GM10847 (cell line): ENCODE measurements around the gene SNTN.

Source experiments
- POLR2A ChIP-seq: IDR thresholded peaks from 2 replicates; pipeline ENCODE4 v1.6.1; 2011; ENCODE audit not compliant: insufficient read length; ENCODE audit errors: extremely low read depth

Gene SNTN

DNA sequence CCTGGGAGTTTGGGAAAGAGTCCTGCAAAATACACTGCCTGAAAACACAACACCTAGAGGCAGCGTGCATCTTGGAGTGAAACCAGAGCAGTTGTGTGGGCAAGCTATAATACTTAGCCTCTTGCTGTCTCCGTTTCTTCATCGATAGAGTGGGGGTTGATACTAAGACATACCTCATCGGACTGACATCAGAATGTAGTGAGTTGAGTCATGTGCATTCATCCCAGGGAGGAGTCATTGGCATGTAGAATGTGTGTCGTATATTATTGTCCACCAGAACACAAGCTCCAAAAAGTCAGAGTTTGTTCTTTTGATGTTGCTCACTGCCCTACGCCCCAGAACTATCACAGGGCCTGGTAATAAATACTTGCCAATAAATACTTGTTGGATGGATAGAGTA lies 4.3 kb downstream of the SNTN start:
- no peak for TF ChIP-seq POLR2A

DNA sequence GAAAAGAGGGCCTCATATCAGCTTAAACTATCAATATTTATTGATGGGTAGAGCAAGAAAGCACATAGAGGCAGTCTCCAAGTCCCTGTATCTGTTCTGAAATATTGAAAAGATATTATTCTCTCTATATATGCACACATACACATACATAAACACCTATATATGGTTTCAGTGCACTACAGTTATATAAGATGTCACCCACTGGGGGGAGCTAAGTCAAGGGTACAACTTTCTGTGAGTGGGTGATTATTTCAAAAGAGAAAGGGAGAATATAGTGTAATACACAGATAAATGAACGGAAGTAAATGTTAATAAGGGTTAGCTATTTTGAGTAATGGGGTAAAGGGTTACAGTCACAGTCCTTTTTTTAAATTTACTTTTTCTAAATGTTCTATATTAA lies 8.8 kb downstream of the SNTN start:
- TF ChIP-seq POLR2A: no peak

DNA sequence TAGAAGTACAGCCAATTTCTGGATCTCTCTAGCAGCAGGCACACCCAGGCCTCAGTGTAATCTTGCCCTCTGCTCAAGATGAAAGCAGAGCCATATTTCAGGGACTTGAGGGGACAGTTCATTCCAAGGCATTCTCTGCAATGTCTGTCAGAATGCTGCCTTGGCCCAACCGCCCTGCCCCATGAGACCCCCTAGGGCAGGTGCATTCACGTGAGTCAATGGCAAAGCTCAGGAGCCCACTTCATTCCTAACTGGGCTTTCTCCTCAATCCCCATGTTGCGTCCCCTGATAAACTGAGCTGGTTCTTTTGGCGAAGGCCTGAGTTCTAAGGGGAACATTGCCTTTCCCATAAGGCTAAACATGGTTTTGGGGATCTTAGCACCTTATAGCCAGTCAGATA lies 9.5 kb downstream of the SNTN start:
- no peak for TF ChIP-seq POLR2A

DNA sequence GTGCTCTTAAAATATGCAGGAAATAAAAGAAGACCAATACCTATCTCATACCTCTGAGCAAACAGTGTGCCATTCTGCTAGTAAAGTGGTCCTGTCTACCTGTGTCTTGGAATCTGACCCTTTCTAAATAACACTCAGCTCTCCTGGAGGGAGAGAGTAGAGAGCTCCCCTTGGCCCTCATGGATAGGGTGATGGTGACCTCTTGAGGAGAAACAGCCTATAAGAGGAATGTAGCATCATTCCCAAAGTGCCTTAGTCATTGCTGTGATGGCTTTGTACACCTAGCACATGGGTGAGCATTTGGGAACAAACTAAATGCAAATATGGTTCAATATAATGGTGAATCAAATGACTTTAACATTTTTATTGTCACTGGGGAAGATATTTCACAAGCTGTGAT lies 10.0 kb downstream of the SNTN start:
- no peak for TF ChIP-seq POLR2A

DNA sequence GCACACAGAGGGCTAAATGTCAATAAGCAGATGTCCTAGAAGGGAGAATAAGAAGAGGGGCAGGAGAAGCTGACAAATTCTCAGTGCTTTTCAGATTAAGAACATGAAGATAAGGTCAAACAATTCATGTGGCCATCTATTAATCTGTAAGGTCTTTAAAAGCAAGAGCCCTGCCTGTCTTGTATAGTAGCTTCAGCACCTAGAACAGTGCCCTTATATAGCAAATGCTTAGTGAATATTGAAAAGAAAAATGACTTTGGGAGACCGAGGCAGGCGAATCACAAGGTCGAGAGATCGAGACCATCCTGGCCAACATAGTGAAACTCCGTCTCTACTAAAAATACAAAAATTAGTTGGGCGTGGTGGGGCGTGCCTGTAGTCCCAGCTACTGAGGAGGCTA lies 18.1 kb downstream of the SNTN start:
- TF ChIP-seq POLR2A: no peak

DNA sequence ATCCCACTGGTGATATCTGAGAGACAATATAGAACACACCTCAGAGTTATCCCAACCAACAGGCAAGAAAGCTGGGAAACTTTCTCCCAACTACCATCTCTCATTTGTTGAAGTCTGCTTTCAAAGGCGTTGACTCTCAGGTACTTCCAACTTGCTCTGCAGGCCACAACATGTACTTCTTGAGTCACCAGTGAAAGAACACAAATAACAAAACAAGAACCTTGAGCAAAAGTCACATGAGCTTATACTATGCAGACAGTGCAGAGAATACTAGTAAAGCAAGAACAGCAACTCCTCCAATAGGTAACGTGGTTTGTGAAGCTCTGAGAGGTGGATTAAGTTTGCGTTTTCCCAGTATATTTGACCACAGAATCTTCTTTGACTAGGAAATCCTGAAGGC lies 20.6 kb downstream of the SNTN start:
- no peak for TF ChIP-seq POLR2A

DNA sequence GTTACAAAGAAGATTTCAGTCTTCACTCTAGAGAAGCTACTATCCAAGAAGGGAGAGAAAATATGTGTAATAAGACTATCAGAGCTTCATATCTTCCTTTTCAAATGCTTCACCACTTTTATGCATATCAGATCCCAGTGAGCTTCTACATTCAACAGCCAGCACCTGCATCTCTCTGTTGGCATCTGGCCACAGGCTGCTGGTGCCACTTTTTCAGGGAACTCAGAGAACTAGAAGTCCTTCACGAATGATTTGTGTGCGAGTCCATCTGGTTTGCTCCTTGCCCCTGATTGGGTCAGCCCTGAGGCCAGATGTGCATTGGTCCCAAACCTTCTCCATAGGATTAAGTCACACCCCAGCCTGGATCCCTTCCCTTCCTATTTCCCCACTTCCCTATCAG lies 22.1 kb downstream of the SNTN start:
- no peak for TF ChIP-seq POLR2A

DNA sequence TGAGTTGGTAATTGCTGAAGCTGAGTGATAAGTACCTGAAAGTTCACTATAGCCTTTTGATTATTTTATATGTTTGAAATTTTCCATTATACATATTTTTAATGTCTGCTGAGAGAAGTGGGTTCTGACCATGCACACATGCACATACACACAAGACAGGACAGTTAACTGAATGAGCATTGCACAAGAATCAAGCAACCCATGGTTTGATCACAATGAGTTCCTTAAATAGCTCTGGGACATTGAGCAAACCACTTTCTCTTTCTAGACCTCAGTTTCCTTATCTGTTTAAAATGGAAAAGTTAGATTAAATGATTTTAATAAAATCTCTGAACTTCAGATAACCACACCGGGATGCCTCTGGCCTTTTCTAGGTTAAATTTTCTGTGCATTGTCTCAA lies 26.7 kb downstream of the SNTN start:
- TF ChIP-seq POLR2A: no peak

DNA sequence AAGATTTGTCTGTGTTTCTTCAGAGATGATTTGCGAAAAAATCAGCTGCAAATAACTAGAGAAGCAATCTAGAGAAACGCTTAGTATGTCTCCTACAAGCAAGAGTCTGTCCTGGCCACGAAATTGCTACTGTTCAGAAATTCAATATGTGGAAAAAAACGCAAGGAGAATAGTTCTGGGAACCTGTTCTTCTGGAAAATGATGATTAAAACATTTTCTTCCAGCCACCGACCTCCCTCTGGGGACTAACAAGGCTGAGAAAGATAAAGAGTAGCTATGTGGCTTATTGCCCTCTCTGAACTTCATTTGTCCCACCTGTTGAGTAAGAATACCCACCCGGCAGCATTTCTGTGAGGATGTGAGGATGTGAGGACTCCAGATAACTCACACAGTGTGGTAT lies 31.6 kb downstream of the SNTN start:
- TF ChIP-seq POLR2A: no peak

DNA sequence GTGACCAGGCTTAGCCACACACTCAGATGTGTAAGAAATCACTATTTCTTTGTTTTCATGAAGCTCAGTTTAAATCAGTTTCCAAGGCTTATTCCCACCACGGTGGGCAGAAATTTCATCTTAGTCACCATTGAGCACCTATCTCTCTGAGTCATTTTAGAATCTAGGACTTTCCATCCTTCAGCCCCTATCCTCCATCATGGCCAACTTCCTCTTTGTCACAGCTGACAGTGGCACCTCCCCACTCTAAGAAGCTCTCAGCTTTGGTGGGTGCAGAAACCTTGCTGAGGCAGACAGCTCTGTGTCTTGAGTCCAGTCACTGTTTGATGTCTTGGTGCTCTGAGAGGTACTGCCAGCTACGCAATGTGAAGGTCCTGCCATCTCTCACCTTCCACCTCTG lies 32.9 kb downstream of the SNTN start:
- TF ChIP-seq POLR2A: no peak

DNA sequence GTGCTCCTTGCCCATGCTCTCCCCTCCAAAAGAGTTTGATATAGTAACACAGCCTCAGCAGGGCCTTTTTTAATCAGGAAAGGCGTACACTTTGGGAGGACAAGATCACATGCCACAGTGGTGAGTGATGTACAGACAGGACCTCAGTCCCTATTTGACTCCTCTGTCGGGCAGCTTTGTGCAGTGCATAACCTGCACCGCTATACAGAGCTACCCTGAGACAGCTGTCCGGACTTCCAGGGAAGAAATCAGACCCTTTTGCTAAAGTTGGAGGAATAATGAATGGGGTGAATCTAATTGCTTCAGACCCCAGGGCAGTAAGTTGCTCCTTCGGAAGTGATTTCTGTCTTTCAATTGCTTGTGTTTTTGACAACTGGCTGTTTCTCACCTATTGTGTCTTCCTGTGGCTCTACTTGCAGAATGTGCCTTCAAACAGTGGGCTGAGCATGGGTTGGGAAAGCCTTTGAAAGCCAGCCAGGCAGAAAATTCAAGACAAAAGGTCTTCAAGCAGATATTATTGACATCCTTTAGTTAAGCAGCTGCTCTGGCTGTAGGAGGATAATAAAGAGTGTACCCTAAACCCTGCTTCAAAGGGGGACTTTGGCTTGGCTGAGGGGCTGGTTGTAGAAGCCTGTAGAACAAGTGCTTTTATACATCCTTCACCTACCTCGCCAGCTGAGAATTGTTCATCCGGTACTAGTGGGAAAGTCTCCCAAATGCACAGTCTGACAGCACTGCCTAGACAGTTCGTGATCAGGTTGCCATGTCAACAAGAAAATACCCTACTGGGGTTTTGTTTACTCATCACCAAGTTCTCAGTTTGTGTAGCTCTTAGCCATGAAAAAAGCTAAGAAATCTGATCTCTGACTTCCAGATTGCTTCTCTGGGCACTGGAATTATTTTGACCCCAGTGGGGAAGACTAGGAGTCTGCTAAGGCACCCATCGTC lies 35.1 kb downstream of the SNTN start:
- no peak for TF ChIP-seq POLR2A

DNA sequence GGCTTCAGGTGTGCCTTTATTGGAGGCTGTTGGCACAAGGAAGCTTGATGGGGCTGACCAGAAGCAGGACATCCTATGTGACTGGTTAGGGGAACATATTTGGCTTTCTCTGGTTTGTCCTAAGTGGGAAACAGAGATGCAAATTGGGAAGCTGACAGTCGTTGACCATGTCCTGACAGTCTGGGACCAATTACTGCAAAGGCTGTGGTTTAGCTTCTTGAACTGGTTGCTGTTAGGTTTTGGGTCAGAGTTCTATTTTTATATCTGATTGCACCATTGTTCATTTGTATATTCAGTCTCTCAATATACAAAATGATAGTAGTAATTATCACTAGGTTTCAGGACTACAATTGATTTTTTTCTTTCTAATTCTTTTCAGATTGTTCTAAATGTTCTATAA lies 36.8 kb downstream of the SNTN start:
- no peak for TF ChIP-seq POLR2A

DNA sequence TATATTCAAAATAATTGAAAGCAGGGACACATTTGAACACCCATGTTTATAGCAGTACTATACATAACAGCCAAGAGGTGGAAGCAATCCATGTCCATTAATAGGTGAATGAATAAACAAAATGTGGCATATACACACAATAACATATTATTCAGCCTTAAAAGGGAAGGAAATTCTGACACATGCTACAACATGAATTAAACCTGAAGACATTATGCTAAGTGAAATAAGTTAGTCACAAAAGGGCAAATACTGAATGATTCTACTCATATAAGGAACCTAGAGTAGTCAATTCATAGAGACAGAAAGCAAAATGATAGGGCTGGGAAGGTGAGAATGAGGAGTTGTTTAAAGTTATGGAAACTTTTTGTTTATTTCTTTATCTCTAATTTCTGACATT lies 40.9 kb downstream of the SNTN start:
- no peak for TF ChIP-seq POLR2A

DNA sequence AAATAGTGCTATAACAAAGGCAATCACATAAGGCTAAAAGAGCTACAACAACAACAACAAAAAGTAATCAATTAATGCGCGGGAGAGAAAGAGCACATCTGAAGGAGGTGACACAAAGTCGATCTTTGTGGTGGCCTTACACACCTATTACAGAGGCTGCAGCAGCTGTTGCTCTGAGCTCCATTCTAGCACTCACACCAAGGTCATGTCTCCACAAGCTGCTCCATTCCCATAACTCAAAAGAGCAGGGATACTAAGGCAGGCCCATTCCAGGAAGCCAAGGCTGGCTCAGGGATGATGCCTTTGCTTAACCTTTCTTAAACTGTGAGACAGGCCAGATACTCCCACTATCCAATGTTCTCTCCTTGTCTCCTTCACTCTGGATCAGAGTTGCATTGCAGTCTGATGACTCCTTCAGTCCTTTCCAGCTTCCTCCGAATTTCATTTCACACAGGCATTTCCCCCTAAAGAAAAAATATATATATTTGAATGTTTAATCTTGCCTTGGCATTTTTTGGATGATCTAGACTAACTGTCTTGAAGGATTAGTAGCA lies 52.7 kb downstream of the SNTN start:
- no peak for TF ChIP-seq POLR2A

DNA sequence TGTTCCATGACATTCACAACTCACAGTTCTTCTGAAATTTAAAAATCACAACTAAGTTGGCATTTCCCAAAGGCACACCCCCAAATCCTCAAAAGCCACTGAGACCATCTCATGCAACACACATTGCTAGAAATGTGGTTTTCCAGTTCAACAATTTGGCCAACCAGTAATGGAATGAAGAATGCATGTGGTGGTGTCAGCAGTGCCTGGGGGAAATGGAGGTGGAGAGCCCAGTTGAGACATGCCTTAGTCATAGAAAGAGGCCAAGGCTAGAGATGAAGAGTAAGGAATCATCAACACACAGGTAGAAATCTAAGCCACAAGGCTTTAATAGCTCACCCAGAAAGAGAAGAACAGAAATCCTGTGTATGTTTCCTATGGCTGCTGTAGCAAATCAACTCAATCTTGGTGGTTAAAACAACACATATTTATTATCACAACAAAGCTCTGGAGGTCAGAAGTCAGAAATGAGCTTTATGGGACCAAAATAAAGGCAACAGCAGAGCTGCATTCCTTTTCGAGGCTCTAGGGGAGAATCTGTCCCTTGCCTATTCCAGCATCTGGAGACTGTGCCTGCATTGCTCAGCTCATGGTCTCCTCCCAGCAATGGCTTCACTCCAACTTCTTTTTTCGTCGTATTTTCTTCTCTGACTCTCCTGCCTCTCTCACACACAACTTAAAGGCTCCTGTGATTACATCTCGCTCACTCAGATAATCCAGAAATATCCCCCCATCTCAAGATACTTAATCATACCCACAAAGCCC lies 54.0 kb downstream of the SNTN start:
- TF ChIP-seq POLR2A: no peak

DNA sequence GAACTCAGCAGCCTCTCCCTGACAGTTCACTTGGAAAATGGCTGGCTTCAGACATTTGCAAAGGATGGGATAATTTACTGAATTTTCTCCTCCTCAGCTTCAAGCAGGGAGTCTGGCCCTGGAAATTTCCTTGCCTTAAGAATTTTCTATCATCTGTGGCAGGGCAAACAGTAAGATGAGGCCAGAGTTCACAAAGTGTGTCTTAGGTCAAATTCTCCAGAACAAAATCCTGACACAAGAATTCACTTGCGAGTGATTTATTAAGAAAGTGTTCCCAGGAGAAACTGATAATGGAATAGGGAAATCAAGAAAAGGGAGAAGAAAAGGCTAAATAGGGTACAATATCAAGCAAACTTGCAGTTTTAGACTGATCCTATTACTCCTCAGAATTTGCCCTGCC lies 55.3 kb downstream of the SNTN start:
- TF ChIP-seq POLR2A: no peak
